Ectodermal cell (in vitro differentiated cells): ENCODE results near the gene WDR19.
"Not testable (repeated sequence)": the region's sequence is repeated elsewhere in the genome, so short reads cannot be mapped to it uniquely, and the experiment has no call there.

Source experiments
- H3K27ac ChIP-seq: 2 replicates; pipeline ENCODE4 v1.7.0; 2013; ENCODE audit warnings: mild to moderate bottlenecking, low read depth, low read length; ENCODE audit not compliant: insufficient read depth, poor library complexity, severe bottlenecking
- H3K27me3 ChIP-seq: 2 replicates; pipeline ENCODE4 v1.7.0; 2013; ENCODE audit warnings: mild to moderate bottlenecking, low read length; ENCODE audit not compliant: insufficient read depth, control insufficient read depth, poor library complexity, severe bottlenecking
- H3K36me3 ChIP-seq: one replicate; pipeline ENCODE4 v1.7.0; 2013; ENCODE audit warnings: low read length; ENCODE audit not compliant: control insufficient read depth, insufficient read depth
- H3K4me1 ChIP-seq: one replicate; pipeline ENCODE4 v1.7.0; 2013; ENCODE audit warnings: low read length; ENCODE audit not compliant: control insufficient read depth, insufficient read depth
- H3K4me3 ChIP-seq: 2 replicates; pipeline ENCODE4 v1.7.0; 2013; ENCODE audit warnings: low read depth, low read length, control low read depth; ENCODE audit not compliant: insufficient read depth
- H3K9me3 ChIP-seq: 2 replicates; pipeline ENCODE4 v1.7.0; 2013; ENCODE audit warnings: mild to moderate bottlenecking, low read length, moderate library complexity; ENCODE audit not compliant: control insufficient read depth
- WGBS, 2 experiments: methylation state at CpG; one replicate each; pipeline ENCODE4 v1.1.7; 2013; ENCODE audit warnings: missing lambda C conversion rate in 2 of 2; 5-methylcytosine and 5-hydroxymethylcytosine counted together

The WDR19 gene

DNA sequence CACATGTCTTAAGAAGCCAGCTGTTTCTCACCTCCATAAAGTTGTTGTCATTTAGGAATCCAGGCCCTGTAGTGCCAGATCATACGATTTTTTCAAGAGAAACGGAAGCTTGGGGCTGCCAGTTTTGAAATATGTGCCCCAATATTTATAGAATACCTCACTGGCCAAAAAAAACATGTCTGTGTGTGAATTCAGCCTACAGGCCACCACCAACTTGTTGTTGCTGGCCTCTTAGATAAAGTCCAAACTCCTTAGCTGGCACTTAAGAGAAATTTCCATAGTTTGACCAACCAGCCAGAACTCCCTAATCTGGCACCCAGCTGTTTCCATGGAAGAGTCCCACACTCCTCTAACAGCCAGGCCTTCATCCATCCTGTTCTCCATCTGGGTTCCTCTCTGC lies 74.1 kb downstream of the WDR19 start:
- H3K4me3 ChIP-seq = no peak overlapping the region
- 90 to 96% methylated on average over 2 of the region's 2 CpGs for WGBS, 2 experiments

DNA sequence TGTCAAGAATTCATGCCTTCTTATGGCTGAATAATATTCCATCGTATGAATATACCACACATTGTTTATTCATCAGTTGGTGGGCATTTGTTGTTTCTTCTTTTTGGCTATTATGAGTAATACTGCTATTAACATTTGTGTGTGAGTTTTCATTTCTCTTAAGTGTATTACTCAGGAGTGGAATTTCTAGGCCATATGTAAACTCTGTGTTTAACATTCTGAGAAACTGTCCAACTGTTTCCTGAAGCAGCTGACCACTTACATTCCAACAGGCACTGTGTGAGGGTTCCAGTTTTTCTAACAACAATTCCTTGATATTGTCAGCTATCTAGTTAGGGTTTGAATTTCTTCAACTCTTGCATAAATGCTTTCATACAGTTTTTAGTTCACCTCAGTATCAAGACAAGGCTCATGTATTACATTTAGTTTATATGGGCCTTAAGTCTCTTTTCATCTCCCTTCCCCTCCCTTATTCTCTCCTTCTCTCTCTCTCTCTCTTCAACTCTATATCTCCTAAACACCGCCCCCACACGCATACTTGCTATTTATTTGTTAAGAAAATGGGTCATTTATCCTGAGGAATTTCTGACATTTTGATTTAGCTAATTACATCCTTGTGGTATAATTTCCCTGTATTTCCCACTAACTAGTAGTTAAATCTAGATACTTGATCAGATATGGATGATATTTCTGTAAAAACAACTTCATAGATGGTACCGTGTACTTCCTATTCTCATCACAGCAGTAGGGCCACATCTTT lies 77.4 kb downstream of the WDR19 start:
- Histone ChIP-seq H3K27me3 (no peaks in the 10 kb centered on the region), H3K9me3 (no peaks in the 10 kb centered on the region), H3K4me3 (no peak overlapping the region), H3K36me3 (no peaks in the 10 kb centered on the region), H3K4me1 (no peaks in the 10 kb centered on the region), H3K27ac (no peak overlapping the region)
- WGBS, 2 experiments = 97 to 100% methylated on average over 1 to 4 of the region's 4 CpGs

More for the DNA sequence above, 74.1 kb downstream of the WDR19 start:
- Histone ChIP-seq H3K27ac (no peak overlapping the region), H3K4me1 (no peaks in the 10 kb centered on the region), H3K36me3 (no peaks in the 10 kb centered on the region), H3K27me3 (no peaks in the 10 kb centered on the region), H3K9me3 (no peaks in the 10 kb centered on the region)

DNA sequence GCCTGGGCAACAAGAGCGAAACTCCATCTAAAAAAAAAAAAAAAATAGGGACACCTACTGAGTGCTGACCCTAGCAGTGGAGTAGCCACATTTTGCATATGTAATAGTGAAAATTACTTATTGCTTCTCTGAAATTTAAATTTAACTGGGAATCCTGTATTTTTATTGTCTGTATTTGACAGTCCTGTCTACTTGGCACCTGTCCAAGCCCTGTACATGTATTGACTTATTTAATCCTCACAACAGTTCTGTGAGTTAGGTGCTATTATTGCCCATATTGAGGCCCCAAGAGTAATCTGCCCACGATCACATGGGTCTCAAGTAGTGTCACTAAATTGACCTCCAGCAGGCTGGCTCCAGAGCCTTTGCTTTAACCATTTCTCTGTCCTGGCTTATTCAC lies 81.6 kb downstream of the WDR19 start:
- Histone ChIP-seq H3K36me3 (no peaks in the 10 kb centered on the region), H3K27me3 (no peaks in the 10 kb centered on the region), H3K27ac (no peak overlapping the region), H3K4me3 (no peak overlapping the region), H3K4me1 (no peaks in the 10 kb centered on the region), H3K9me3 (no peaks in the 10 kb centered on the region)
- WGBS, 2 experiments = 96 to 97% methylated on average over 1 to 2 of the region's 2 CpGs

DNA sequence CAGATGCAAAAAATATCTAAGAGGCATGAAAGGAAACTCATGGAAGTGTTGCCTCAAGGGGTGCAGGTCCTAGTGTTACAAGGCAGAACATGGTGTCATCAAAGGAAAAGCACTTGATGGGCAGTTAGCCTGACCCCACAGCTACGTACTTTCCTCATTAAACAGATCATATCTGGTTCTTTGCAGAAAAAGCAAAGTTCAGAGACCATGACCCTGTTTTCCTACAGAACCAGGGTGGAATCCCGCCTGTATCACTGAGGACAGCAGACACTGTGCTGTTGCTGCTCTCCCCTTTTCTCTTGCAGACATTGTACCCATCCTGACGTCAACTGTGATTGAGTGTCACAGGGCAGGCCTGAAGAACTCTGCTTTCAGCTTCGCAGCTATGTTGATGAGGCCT lies 92.2 kb downstream of the WDR19 start:
- 93 to 94% methylated on average over 4 of the region's 4 CpGs for WGBS, 2 experiments
- Histone ChIP-seq H3K27ac (no peak overlapping the region), H3K36me3 (peaks cover 27% of the 10 kb centered on the region), H3K4me3 (no peak overlapping the region), H3K9me3 (no peaks in the 10 kb centered on the region), H3K4me1 (no peaks in the 10 kb centered on the region), H3K27me3 (no peaks in the 10 kb centered on the region)

DNA sequence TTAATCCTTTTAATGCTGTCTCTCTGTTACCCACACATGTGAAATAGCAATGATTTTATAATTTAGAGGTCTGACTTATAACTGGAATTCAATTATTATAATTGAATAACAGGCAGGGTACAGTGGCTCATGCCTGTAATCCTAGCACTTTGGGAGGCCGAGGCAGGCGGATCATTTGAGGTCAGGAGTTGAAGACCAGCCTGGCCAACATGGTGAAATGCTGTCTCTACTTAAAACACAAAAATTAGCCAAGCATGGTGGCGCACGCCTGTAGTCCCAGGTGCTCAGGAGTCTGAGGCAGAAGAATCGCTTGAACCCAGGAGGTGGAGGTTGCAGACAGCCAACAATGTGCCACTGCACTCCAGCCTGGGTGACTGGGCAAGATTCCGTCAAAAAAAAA lies 95.3 kb downstream of the WDR19 start:
- not testable (repeated sequence) for H3K4me3 ChIP-seq, H3K27ac ChIP-seq, H3K27me3 ChIP-seq, H3K9me3 ChIP-seq, H3K4me1 ChIP-seq
- 90 to 95% methylated on average over 6 of the region's 6 CpGs for WGBS, 2 experiments
- peaks cover 27% of the 10 kb centered on the region for H3K36me3 ChIP-seq

DNA sequence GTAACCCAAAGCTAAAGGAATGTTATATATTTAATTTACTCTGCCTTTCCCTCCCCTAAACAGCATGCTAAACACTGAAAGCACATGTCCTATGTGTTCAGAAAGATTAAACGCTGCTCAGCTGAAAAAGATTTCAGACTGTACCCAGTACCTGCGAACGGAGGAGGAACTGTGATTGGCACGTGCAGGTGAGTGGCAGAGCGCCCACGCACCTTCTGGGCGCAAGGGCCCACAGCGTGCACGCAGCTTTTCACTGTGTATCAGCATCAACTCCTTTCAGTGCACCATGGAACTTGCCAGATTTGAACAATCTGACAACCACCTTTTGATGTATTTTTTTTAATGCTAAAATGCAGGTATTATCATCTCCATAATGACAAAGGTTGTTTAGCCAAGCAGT lies 96.1 kb downstream of the WDR19 start:
- peaks cover 21% of the 10 kb centered on the region for H3K36me3 ChIP-seq
- no peak overlapping the region for H3K4me3 ChIP-seq
- no peaks in the 10 kb centered on the region for H3K27me3 ChIP-seq
- no peaks in the 10 kb centered on the region for H3K9me3 ChIP-seq
- 93 to 97% methylated on average over 9 of the region's 9 CpGs for WGBS, 2 experiments
- H3K27ac ChIP-seq = no peak overlapping the region
- no peaks in the 10 kb centered on the region for H3K4me1 ChIP-seq

DNA sequence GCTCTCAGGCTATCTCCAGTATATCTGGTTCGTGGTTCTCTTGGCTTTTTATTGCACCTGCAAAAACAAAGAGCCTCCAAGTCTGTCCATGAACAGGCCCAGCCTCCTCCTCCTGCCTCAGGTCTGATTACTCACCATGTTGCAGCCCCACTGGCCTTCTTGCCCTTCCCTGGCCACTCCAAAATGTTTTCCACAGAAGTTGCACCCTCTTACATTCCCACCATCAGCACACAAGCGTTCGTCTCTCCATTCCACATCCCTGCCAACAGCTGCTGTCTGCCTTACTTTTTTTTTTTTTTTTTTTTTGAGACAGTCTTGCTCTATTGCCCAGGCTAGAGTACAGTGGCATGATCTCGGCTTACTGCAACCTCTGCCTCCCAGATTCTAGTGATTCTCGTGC lies 97.1 kb downstream of the WDR19 start:
- Histone ChIP-seq H3K36me3 (peaks cover 17% of the 10 kb centered on the region), H3K4me3 (no peak overlapping the region)

DNA sequence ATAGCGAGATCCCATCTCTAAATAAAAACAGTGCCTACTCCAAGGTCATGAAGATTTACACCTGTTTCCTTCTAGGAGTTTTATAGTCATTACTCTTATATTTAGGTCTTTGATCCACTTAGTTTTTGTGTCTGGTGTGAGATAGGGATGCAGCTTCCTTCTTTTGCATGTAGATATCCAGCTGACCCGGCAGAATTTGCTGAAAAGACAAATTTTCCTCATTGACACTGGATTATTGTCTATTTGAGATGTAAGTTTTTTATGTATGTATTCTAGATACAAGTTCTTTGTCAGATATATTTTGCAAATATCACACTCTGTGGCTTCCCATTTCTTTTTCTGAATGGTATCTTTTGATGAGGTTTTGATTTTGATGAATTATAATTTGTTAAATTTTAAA lies 98.4 kb downstream of the WDR19 start:
- Histone ChIP-seq H3K9me3 (no peaks in the 10 kb centered on the region), H3K4me3 (no peak overlapping the region), H3K27me3 (no peaks in the 10 kb centered on the region), H3K36me3 (peaks cover 14% of the 10 kb centered on the region), H3K27ac (no peak overlapping the region), H3K4me1 (no peaks in the 10 kb centered on the region)
- WGBS, 2 experiments = 93 to 95% methylated on average over 2 of the region's 2 CpGs

More for the DNA sequence above, 97.1 kb downstream of the WDR19 start:
- Histone ChIP-seq H3K4me1 (no peaks in the 10 kb centered on the region), H3K27me3 (no peaks in the 10 kb centered on the region), H3K27ac (no peak overlapping the region), H3K9me3 (no peaks in the 10 kb centered on the region)
- 92% methylated on average over 5 of the region's 5 CpGs for WGBS, 2 experiments

DNA sequence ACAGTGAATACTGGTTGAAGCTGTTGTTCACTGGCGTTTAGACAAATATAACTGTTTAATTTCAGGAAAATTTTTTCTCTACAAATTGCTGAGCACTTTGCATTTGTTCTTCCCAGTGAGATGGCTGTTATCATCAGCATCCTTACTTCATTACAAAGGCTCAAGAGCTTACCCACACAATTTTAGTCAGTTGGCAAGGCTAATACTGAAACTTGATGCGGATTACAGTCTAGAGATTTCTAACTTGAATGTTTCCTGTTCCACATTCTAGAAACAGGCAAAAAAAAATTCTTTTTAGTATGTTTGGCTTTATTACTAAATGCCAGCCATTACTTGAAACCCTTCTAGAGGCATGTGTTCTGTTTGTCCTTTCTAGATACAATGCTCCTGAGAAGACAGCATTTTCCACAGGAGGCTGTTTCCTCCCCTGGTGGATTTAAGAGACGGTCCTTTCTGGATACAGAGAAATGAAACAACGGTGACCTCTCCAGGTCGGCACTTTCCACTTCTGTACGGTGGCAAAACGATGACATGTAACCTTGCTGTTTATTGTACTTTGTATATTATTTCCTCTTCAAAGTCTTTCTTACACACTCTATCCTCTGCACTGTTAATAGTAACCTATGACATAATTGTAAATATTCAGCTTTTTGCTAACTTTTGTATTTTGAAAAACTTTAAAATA lies 102.9 kb downstream of the WDR19 start:
- Histone ChIP-seq H3K27ac (no peak overlapping the region), H3K4me1 (no peaks in the 10 kb centered on the region), H3K4me3 (no peak overlapping the region), H3K27me3 (no peaks in the 10 kb centered on the region), H3K9me3 (no peaks in the 10 kb centered on the region), H3K36me3 (peaks cover 11% of the 10 kb centered on the region)
- 86 to 98% methylated on average over 5 to 6 of the region's 7 CpGs for WGBS, 2 experiments

DNA sequence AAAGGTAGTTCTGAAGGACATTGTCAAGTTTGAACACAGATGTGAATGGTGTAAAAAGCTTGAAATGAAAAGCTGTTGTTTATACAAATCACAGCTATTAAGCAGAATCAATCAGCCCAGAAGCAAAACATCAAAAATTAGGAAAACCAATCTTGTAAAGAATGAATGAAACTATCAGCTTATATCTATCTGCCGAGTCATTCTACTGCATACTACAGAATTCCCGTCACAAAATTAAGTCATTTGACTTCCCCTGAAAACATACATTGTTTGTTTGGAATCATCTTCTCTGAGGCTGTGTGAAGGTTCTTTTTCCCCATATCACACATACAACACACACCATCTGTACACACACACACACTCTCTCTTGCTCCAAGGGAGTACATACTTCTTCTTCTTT lies 103.5 kb downstream of the WDR19 start:
- 89 to 95% methylated on average over 2 of the region's 2 CpGs for WGBS, 2 experiments
- H3K36me3 ChIP-seq = peaks cover 17% of the 10 kb centered on the region
- H3K9me3 ChIP-seq = no peaks in the 10 kb centered on the region

More for the DNA sequence above, 103.5 kb downstream of the WDR19 start:
- H3K4me3 ChIP-seq = no peak overlapping the region
- H3K4me1 ChIP-seq = no peaks in the 10 kb centered on the region
- no peaks in the 10 kb centered on the region for H3K27me3 ChIP-seq
- no peak overlapping the region for H3K27ac ChIP-seq
